H1 (cell line): ENCODE data around the gene ZCRB1. TPM values are rescaled to one million over a fixed set of nuclear protein-coding genes. Genes with fewer than 3 reads are reported as not detected.

ENCODE experiments used
- CTCF ChIA-PET: fragments of 300-600 bp; sonication (Branson Sonifier 250); formaldehyde crosslinking; loops from one replicate; lab custom pipeline; 2021; ENCODE audit not compliant: partially characterized antibody; lab: Charles Lee
- POLR2A ChIA-PET: fragments of 300-600 bp; sonication (Branson Sonifier 250); formaldehyde crosslinking; loops from one replicate; lab custom pipeline; 2021; ENCODE audit warnings: inconsistent platforms; ENCODE audit not compliant: partially characterized antibody; lab: Charles Lee
- DNase-seq, 2 experiments: peaks; one replicate each; pipeline versions ENCODE4 v3.0.0 to v3.0.0-alpha.2; 2010 to 2022; ENCODE audit warnings: low spot score in 2 of 2, low read depth in 1 of 2, mixed read lengths in 1 of 2
- FAIRE-seq: peaks from 2 replicates; lab custom pipeline; 2011; peaks lifted over from hg19 to GRCh38; lab: Jason Lieb, UNC
- H2AFZ ChIP-seq: 2 replicates; pipeline ENCODE4 v1.8.1; 2012; ENCODE audit warnings: low read length, inconsistent platforms
- H2AK5ac ChIP-seq: 2 replicates; pipeline ENCODE4 v1.6.1; 2013; ENCODE audit warnings: low read depth, low read length
- H2BK120ac ChIP-seq: replicated peaks from 2 replicates; pipeline ENCODE3; 2013; ENCODE audit warnings: low read depth, low read length, inconsistent platforms
- H2BK12ac ChIP-seq: 2 replicates; pipeline ENCODE4 v1.6.1; 2013; ENCODE audit warnings: low read depth, low read length
- H2BK15ac ChIP-seq: 2 replicates; pipeline ENCODE4 v1.6.1; 2013; ENCODE audit warnings: low read length
- H2BK20ac ChIP-seq: 2 replicates; pipeline ENCODE4 v1.6.1; 2013; ENCODE audit warnings: low read length
- H2BK5ac ChIP-seq: 2 replicates; pipeline ENCODE4 v1.6.1; 2013; ENCODE audit warnings: low read depth, low read length
- H3K14ac ChIP-seq: 2 replicates; pipeline ENCODE4 v1.6.1; 2013; ENCODE audit warnings: inconsistent platforms; ENCODE audit not compliant: insufficient read length
- H3K18ac ChIP-seq: 2 replicates; pipeline ENCODE4 v1.6.1; 2013; ENCODE audit warnings: low read length; ENCODE audit errors: extremely low read depth
- H3K23ac ChIP-seq: 2 replicates; pipeline ENCODE4 v1.6.1; 2013; ENCODE audit warnings: inconsistent platforms; ENCODE audit not compliant: insufficient read length
- H3K23me2 ChIP-seq: 2 replicates; pipeline ENCODE4 v1.6.1; 2013; ENCODE audit warnings: low read depth, low read length
- H3K27ac ChIP-seq: 2 replicates; pipeline ENCODE4 v1.6.1; 2011; ENCODE audit warnings: low read depth, low read length, inconsistent platforms
- H3K27me3 ChIP-seq, 4 experiments: replicated peaks in 1 of 4; 1 replicate in 1 of 4; 2 replicates in 3 of 4; pipeline versions ENCODE4 v1.6.1 to v1.8.1; 2011 to 2013; ENCODE audit warnings: low read length in 3 of 4, mild to moderate bottlenecking in 3 of 4, inconsistent platforms in 2 of 4, mixed read lengths in 2 of 4, moderate library complexity in 1 of 4; ENCODE audit not compliant: control insufficient read depth in 3 of 4, insufficient read depth in 3 of 4; ENCODE audit errors: extremely low read depth in 1 of 4
- H3K36me3 ChIP-seq, 4 experiments: 2 replicates each; pipeline versions ENCODE4 v1.6.1 to v1.8.1; 2011 to 2013; ENCODE audit warnings: mild to moderate bottlenecking in 4 of 4, low read length in 3 of 4, moderate library complexity in 2 of 4, control low read depth in 1 of 4, inconsistent platforms in 1 of 4; ENCODE audit not compliant: insufficient read depth in 4 of 4, control insufficient read depth in 2 of 4
- H3K4ac ChIP-seq: replicated peaks from 2 replicates; pipeline ENCODE3; 2013; ENCODE audit warnings: low read length, low read depth, mixed read lengths, inconsistent platforms; ENCODE audit not compliant: insufficient read length
- H3K4me1 ChIP-seq, 4 experiments: replicated peaks in 1 of 4; 1 replicate in 1 of 4; 2 replicates in 3 of 4; pipeline versions ENCODE4 v1.6.1 to v1.8.1; 2011 to 2013; ENCODE audit warnings: low read length in 3 of 4, inconsistent platforms in 2 of 4, mixed read lengths in 1 of 4; ENCODE audit not compliant: insufficient read depth in 4 of 4, control insufficient read depth in 3 of 4
- H3K4me2 ChIP-seq, 2 experiments: 2 replicates each; pipeline versions ENCODE4 v1.6.1 to v1.8.1; 2011 to 2013; ENCODE audit warnings: low read depth in 2 of 2, low read length in 2 of 2, control low read depth in 1 of 2, inconsistent platforms in 1 of 2, mild to moderate bottlenecking in 1 of 2; ENCODE audit not compliant: insufficient read depth in 1 of 2
- H3K4me3 ChIP-seq, 4 experiments: fragments of 200-600, 300-600 bp in 1 of 4; sonication (generic), shearing (Covaris generic), sonication (Bioruptor Twin) in 1 of 4; 2 replicates each; pipeline versions ENCODE4 v1.5.1 to v1.8.1; 2011 to 2016; ENCODE audit warnings: low read length in 4 of 4, low read depth in 3 of 4, control low read depth in 2 of 4, inconsistent platforms in 2 of 4, mild to moderate bottlenecking in 2 of 4, mixed read lengths in 1 of 4, moderate library complexity in 1 of 4; ENCODE audit not compliant: insufficient read depth in 2 of 4; ENCODE audit errors: extremely low read depth in 1 of 4
- H3K56ac ChIP-seq: replicated peaks from 2 replicates; pipeline ENCODE3; 2013; ENCODE audit warnings: low read depth, mild to moderate bottlenecking, mixed read lengths, low read length, inconsistent platforms; ENCODE audit not compliant: insufficient read length
- H3K79me1 ChIP-seq: 2 replicates; pipeline ENCODE4 v1.6.1; 2013; ENCODE audit warnings: low read depth, low read length, control low read depth
- H3K79me2 ChIP-seq, 2 experiments: 2 replicates each; pipeline versions ENCODE4 v1.6.1 to v1.8.1; 2012 to 2013; ENCODE audit warnings: low read length in 2 of 2, mild to moderate bottlenecking in 2 of 2, inconsistent platforms in 1 of 2; ENCODE audit not compliant: insufficient read depth in 2 of 2, control insufficient read depth in 1 of 2
- H3K9ac ChIP-seq, 4 experiments: replicated peaks in 1 of 4; 1 replicate in 1 of 4; 2 replicates in 3 of 4; pipeline versions ENCODE4 v1.6.1 to v1.8.1; 2011 to 2013; ENCODE audit warnings: low read depth in 3 of 4, low read length in 3 of 4, control low read depth in 2 of 4, mild to moderate bottlenecking in 2 of 4, moderate library complexity in 2 of 4, inconsistent platforms in 1 of 4; ENCODE audit errors: extremely low read depth in 1 of 4
- H3K9me3 ChIP-seq, 2 experiments: 2 replicates each; pipeline versions ENCODE4 v1.6.1 to v1.8.1; 2012 to 2013; ENCODE audit warnings: mild to moderate bottlenecking in 2 of 2, moderate library complexity in 2 of 2, control low read depth in 1 of 2, inconsistent platforms in 1 of 2, low read depth in 1 of 2, low read length in 1 of 2, mixed read lengths in 1 of 2; ENCODE audit not compliant: insufficient read depth in 2 of 2
- H4K20me1 ChIP-seq, 2 experiments: replicated peaks in 1 of 2; 2 replicates each; pipeline versions ENCODE3 to v1.8.1; 2011 to 2013; ENCODE audit warnings: inconsistent platforms in 2 of 2, low read length in 2 of 2, mild to moderate bottlenecking in 1 of 2; ENCODE audit not compliant: insufficient read depth in 2 of 2, control insufficient read depth in 1 of 2
- H4K5ac ChIP-seq: 2 replicates; pipeline ENCODE4 v1.6.1; 2013; ENCODE audit warnings: low read length, low read depth, mixed read lengths, inconsistent platforms; ENCODE audit not compliant: insufficient read length
- H4K8ac ChIP-seq: 2 replicates; pipeline ENCODE4 v1.8.0; 2013; ENCODE audit warnings: mild to moderate bottlenecking, moderate library complexity, low read length, inconsistent platforms; ENCODE audit not compliant: insufficient read depth; ENCODE audit errors: extremely low read depth
- H4K91ac ChIP-seq: replicated peaks from 2 replicates; pipeline ENCODE3; 2013; ENCODE audit warnings: low read length, mixed read lengths, inconsistent platforms; ENCODE audit not compliant: insufficient read length
- ATF2 ChIP-seq: IDR thresholded peaks from 2 replicates; pipeline ENCODE4 v1.6.1; 2012; ENCODE audit warnings: low read length, inconsistent platforms
- CHD2 ChIP-seq: IDR thresholded peaks from 2 replicates; pipeline ENCODE4 v1.6.1; 2012; ENCODE audit warnings: low read length, improper control_type of control experiment
- CTCF ChIP-seq, 3 experiments: IDR thresholded peaks; 1 replicate in 2 of 3; 2 replicates in 1 of 3; pipeline versions ENCODE4 v1.5.1 to v1.6.1; 2011; ENCODE audit warnings: low read length in 3 of 3, mild to moderate bottlenecking in 3 of 3, inconsistent platforms in 2 of 3, low read depth in 1 of 3, moderate library complexity in 1 of 3; ENCODE audit not compliant: insufficient read depth in 1 of 3; ENCODE audit errors: control extremely low read depth in 1 of 3
- E2F6 ChIP-seq: IDR thresholded peaks from 2 replicates; pipeline ENCODE4 v1.6.1; 2012; ENCODE audit warnings: inconsistent platforms
- JUND ChIP-seq: IDR thresholded peaks from 2 replicates; pipeline ENCODE4 v1.6.1; 2011; ENCODE audit warnings: mild to moderate bottlenecking, improper control_type of control experiment, low read length
- NRF1 ChIP-seq: IDR thresholded peaks from 2 replicates; pipeline ENCODE4 v1.6.1; 2011; ENCODE audit warnings: mild to moderate bottlenecking, low read depth, low read length, improper control_type of control experiment
- PHF8 ChIP-seq: fragments of 200-600 bp; sonication (generic); conservative IDR thresholded peaks from 2 replicates; pipeline ENCODE4 v1.7.1; 2012; ENCODE audit warnings: low read depth, mild to moderate bottlenecking, inconsistent platforms, low read length, moderate library complexity
- WGBS, 2 experiments: shearing (Covaris generic) in 1 of 2; methylation state at CpG; one replicate each; pipeline versions ENCODE4 v1.1.6 to v1.1.7; 2013 to 2015; ENCODE audit warnings: low lambda C conversion rate in 2 of 2, mixed read lengths in 2 of 2, inconsistent platforms in 1 of 2, low coverage in 1 of 2, missing lambda C conversion rate in 1 of 2; ENCODE audit not compliant: insufficient replicate concordance in 2 of 2, insufficient coverage in 1 of 2, insufficient read length in 1 of 2; ENCODE audit errors: extremely low coverage in 1 of 2, missing lambda C conversion rate in 1 of 2; 5-methylcytosine and 5-hydroxymethylcytosine counted together
- polyA plus RNA-seq, 7 experiments: library from polyadenylated mRNA; depleted of rRNA in 3 of 7; stranded (reverse) in 5 of 7; unstranded in 2 of 7; fragments of >200 nt in 5 of 7; fragments of 200-250 nt in 2 of 7; gene quantifications; 1 replicate in 5 of 7; 2 replicates in 1 of 7; 4 replicates in 1 of 7; pipeline versions ENCODE4 v1.2.1 to v1.2.3, GENCODE V29; 2011 to 2013; ENCODE audit warnings: missing spikeins in 2 of 7, mixed read lengths in 2 of 7
- total RNA-seq: library from RNA; stranded (reverse); fragmentation: NEBNext Ultra II Directional; extraction: Animal tissue kit (Norgen Biotek cat#: 25700); gene quantifications from 2 replicates; pipeline ENCODE4 v1.2.1, GENCODE V29; 2021

The ZCRB1 gene
- total and polyA plus RNA-seq, 2 of the 8 experiments (the other 6 are each of a cell fraction or from before 2014, with no cell fraction given): 22.0 to 52.5 TPM

GRCh38 chr12:42356344-42356743, 30.4 kb upstream of the ZCRB1 start:
- H3K79me2 ChIP-seq: peaks cover 0 to 8% of the 10 kb centered on the region in 2 experiments; a peak in 2 of 4 replicates
- H2BK5ac ChIP-seq: no peak overlapping the region
- no peak overlapping the region for H3K9ac ChIP-seq
- TF ChIP-seq JUND: no peak
- no peak for TF ChIP-seq E2F6
- no peak for TF ChIP-seq ATF2
- no peak for TF ChIP-seq PHF8
- no peak for TF ChIP-seq CTCF (IDR thresholded peaks at IDR 0.05; ENCODE audit: control extremely low read depth in 1 of 3, insufficient read depth in 1 of 3, low read depth in 1 of 3, low read length in 3 of 3)
- TF ChIP-seq NRF1: no peak
- no peak for TF ChIP-seq CHD2
- no peaks in the 10 kb centered on the region for H3K79me1 ChIP-seq
- no peak overlapping the region for H2BK120ac ChIP-seq
- H3K9me3 ChIP-seq: no peaks in the 10 kb centered on the region
- H3K14ac ChIP-seq: no peak overlapping the region
- H2BK12ac ChIP-seq: no peak overlapping the region
- H2BK20ac ChIP-seq: no peak overlapping the region
- H3K4me2 ChIP-seq: no peak overlapping the region
- 92% methylated on average over 2 of the region's 2 CpGs; no CpG with 5 or more reads in 1 of the 2 experiments for WGBS, 2 experiments
- no peak overlapping the region for H3K23ac ChIP-seq
- no peaks in the 10 kb centered on the region for H3K4me1 ChIP-seq
- no peaks in the 10 kb centered on the region for H3K23me2 ChIP-seq
- H3K27me3 ChIP-seq: no peaks in the 10 kb centered on the region
- H3K56ac ChIP-seq: no peak overlapping the region
- H3K4ac ChIP-seq: no peak overlapping the region
- no peak overlapping the region for H4K5ac ChIP-seq
- H3K18ac ChIP-seq: no peak overlapping the region
- H3K4me3 ChIP-seq: no peak overlapping the region
- H4K8ac ChIP-seq: no peak overlapping the region
- CTCF ChIA-PET: no interaction called here
- POLR2A ChIA-PET: no interaction called here
- DNase-seq: no peak
- no peak overlapping the region for H2BK15ac ChIP-seq
- no peak overlapping the region for H3K27ac ChIP-seq
- H3K36me3 ChIP-seq: peaks cover 0 to 29% (median 9%) of the 10 kb centered on the region in 4 experiments; a peak in 4 of 8 replicates
- FAIRE-seq: no peak
- no peak overlapping the region for H4K91ac ChIP-seq
- no peaks in the 10 kb centered on the region for H4K20me1 ChIP-seq
- no peak overlapping the region for H2AK5ac ChIP-seq
- H2AFZ ChIP-seq: no peak overlapping the region
